22Rv1 (cell line): Measurements from ENCODE around the gene OR4F15.

Source experiments
- ZFX ChIP-seq: fragments of 450-650 bp; IDR thresholded peaks from 2 replicates; pipeline ENCODE4 v1.6.1; 2017; ENCODE audit warnings: antibody characterized with exemption, borderline replicate concordance
- TF ChIP-seq, protein P1 (sequence below): fragments of 450-650 bp; IDR thresholded peaks from 2 replicates; pipeline ENCODE4 v1.5.1; 2017; ENCODE audit warnings: mild to moderate bottlenecking

GRCh38 chr15:101820781-101821180, 8.8 kb downstream of the OR4F15 start:
- TF ChIP-seq, protein P1, sequence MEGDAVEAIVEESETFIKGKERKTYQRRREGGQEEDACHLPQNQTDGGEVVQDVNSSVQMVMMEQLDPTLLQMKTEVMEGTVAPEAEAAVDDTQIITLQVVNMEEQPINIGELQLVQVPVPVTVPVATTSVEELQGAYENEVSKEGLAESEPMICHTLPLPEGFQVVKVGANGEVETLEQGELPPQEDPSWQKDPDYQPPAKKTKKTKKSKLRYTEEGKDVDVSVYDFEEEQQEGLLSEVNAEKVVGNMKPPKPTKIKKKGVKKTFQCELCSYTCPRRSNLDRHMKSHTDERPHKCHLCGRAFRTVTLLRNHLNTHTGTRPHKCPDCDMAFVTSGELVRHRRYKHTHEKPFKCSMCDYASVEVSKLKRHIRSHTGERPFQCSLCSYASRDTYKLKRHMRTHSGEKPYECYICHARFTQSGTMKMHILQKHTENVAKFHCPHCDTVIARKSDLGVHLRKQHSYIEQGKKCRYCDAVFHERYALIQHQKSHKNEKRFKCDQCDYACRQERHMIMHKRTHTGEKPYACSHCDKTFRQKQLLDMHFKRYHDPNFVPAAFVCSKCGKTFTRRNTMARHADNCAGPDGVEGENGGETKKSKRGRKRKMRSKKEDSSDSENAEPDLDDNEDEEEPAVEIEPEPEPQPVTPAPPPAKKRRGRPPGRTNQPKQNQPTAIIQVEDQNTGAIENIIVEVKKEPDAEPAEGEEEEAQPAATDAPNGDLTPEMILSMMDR, result no peak
- no peak for TF ChIP-seq ZFX
